ENCODE data around the gene ZNF43.
"Not testable (repeated sequence)": the region's sequence is repeated elsewhere in the genome, so short reads cannot be mapped to it uniquely, and the experiment has no call there.

Gene ZNF43

DNA sequence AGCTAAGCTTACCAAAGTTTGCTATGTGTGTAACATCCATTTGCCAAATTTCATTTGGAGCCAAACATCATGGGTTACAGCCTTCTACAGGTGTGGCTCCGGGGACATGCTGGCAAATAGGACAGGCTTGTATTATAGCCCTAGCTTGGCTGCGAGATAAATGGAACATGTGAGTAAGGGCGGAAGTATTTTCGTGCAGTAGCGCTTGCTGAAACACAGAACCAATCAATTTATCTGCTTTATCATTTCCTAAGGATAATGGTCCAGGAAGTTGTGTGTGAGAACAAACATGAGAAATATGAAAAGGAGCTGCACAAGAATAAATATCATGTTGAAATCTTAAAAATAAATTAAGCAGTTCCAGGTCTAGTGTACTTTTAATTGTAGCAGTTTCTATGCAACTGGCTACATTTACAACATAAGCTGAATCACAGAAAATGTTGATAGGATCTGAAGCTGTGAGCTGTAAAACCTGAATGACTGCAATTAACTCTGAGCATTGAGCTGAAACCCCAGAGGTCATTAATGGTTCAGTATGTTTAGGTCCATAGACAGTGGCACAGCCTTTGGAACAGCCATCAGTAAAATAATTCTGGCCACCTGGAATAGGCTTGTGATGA lies 46.4 kb downstream of the ZNF43 start:
- no peak for DNase-seq

DNA sequence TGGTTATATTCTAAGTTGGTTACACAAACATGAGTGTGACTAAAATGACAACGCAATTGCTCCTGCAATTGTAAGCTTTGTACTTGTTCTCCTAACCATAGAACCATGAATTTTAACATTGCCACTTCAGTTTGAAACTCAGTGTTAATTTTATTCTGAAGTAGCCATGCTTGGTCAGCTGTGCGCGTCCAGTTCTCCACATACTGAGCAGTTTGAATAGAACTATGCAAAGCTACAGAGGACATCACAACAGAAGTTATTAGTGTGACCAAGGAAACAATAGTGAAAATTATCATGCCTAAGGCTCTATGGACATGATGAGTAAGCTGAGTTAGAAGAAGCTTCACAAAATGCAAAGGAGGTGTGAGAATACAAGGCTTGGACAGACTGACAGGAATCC lies 49.0 kb downstream of the ZNF43 start:
- DNase-seq, result no peak

DNA sequence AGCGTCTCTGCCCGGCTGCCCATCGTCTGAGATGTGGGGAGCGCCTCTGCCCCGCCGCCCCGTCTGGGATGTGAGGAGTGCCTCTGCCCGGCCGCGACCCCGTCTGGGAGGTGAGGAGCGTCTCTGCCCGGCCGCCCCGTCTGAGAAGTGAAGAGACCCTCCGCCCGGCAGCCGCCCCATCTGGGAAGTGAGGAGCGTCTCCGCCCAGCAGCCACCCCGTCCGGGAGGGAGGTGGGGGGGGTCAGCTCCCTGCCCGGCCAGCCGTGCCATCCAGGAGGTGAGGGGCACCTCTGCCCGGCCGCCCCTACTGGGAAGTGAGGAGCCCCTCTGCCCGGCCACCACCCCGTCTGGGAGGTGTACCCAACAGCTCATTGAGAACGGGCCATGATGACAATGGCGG lies 60.2 kb downstream of the ZNF43 start:
- DNase-seq, result not testable (repeated sequence)

DNA sequence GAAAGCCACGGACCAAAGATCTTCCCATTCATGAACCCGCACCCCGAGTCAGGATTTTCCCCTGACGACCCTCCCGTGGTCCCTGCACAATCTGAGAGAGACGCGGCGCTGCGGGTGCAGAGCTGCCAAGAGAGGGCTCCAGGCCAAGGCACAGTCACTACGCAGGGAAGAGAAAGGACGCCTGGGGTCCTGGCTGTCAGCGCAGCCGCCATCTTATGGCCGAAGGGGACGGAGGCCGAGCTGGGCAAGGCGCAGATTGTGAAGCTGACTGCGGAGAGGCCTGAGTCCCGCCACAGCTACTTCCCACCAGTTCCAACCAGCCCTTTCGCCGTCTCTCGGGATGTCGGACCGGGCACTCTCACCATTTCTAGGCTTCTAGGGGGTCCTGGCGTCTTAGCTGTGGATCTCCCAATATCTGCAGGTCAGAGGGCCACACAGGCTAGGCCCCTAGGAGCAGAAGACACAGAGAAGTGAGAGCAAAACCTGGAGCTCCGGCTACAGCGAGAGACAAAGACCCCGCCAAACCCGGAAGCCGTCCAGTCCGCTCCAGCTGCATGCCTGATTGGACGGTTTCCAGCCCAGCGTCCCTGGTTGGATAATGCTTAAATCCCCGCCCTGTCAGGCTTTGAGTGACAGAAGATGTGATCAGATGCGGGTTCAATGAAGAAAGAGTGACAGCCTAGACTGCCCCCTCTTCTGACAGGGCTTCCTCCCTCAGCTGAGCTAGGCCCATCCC lies 68.7 kb downstream of the ZNF43 start, which contains the start of gene ZNF100:
Gene ZNF100, minus strand, starts transcription at position 515 of the 736 bp plus-strand sequence. Its CDS starts 150 bp downstream, at position 365.
- no peak for DNase-seq

DNA sequence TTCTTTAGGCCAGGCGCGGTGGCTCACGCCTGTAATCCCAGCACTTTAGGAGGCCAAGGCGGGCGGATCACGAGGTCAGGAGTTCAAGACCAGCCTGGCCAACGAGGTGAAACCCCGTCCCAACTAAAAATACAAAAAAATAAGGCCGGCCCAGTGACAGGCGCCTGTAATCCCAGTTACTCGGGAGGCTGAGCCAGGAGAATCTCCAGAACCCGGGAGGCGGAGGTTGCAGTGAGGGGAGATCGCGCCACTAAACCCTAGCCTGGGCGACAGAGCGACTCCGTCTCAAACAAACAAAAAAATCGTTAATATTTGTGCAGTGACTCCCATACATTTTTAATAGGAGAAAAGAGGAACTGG lies 69.3 kb downstream of the ZNF43 start:
- not testable (repeated sequence) for DNase-seq

DNA sequence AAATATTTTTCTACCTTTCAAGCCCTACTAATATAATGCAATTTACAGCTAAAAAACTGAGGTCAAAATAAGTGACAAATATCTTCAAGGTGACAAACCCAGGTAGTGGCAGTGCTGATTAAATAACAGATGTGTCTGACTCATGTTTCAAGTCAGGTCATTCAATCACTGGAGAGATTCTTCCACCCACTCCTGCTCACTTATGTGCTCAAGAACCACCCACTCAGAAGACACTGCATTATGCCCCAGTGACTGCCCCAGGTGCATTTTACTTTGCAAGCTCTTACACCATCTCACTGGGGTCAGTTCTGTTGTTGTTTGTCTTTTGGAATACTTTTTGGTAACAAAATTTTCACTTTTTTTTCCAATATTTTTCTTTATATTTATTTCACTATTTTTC lies 70.8 kb downstream of the ZNF43 start:
- no peak for DNase-seq

DNA sequence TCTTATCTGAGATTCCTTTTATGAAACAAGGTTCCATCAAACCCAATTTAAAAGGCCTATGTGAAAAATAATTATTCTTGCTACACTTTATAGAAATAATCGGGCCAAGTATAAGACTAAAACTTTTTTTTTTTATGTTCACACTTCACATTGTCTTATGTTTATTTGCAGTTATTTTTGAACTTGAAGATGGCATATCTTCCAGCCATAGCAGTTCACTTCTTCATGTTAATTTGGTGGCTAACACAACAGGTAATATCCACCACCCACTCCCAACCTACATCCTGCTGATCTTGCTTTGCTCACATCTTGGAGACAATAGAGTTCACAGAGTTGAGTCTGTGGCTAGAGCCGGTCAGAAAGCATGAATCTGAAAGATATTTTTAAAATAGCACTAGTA lies 74.4 kb downstream of the ZNF43 start:
- not testable (repeated sequence) for DNase-seq

DNA sequence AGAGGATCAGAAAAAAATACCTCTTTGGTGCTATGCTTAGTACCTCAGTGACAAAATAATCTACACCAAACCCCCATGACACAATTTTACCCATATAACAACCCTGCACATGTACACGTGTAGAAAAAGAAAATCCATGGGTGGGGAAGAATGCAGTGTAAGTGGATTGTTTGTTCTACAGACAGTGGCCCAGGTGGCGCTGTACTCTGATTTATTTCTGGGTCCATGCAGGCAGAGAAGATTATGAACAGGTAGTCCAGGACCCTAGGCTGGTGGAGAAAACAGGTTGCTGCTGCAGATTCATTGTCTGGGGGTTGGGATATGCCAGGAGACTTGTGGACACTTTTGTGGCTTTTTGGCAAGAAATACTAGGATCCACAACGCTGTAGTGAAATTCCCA lies 77.7 kb downstream of the ZNF43 start:
- no peak for DNase-seq

DNA sequence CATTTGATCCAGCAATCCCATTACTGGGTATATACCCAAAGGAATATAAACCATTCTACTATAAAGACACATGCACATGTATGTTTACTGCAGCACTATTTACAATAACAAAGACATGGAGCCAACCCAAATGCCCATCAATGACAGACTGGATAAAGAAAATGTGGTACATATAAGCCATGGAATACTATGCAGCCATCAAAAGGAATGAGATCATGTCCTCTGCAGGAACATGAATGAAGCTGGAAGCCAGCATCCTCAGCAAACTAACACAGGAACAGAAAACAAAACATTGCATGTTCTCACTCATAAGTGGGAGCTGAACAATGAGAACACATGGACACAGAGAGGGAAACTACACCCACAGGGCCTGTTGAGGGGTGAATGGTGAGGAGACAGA lies 80.4 kb downstream of the ZNF43 start:
- DNase-seq, result not testable (repeated sequence)

All from NK-92 treated with Interleukin-12 subunit alpha and Interleukin-12 subunit beta, amount 100 ng/mL, for 24 hours (cell line).